GM23338 (cell line): ENCODE results near the gene TGOLN2.

Experiments used
- CREB1 ChIP-seq: fragments of 250-450 bp; sonication (Bioruptor Pico); IDR thresholded peaks from 2 replicates; pipeline ENCODE4 v1.5.0; 2020; ENCODE audit warnings: low read depth, mild to moderate bottlenecking, moderate library complexity
- CTCF ChIP-seq, 2 experiments: fragments of 200-600 bp in 1 of 2; sonication (generic) in 1 of 2; conservative IDR thresholded peaks; 2 replicates each; pipeline versions ENCODE4 v1.5.1 to v1.6.1; 2016 to 2017; ENCODE audit warnings: antibody characterized with exemption in 2 of 2, low read depth in 2 of 2, mild to moderate bottlenecking in 2 of 2, moderate library complexity in 1 of 2
- EZH2 ChIP-seq: fragments of 200-600 bp; sonication (generic); IDR thresholded peaks from one replicate; pipeline ENCODE4 v1.8.0; 2017; ENCODE audit warnings: antibody characterized with exemption, mild to moderate bottlenecking, low read depth; ENCODE audit not compliant: unreplicated experiment
- EZH2phosphoT487 ChIP-seq: fragments of 200-600 bp; sonication (generic); IDR thresholded peaks from one replicate; pipeline ENCODE4 v1.8.1; 2018; ENCODE audit warnings: antibody characterized with exemption; ENCODE audit not compliant: unreplicated experiment
- NANOG ChIP-seq: IDR thresholded peaks from 2 replicates; pipeline ENCODE4 v1.6.1; 2016; ENCODE audit warnings: antibody characterized with exemption, borderline replicate concordance
- POLR2AphosphoS5 ChIP-seq: IDR thresholded peaks from 2 replicates; pipeline ENCODE4 v1.6.1; 2016; ENCODE audit warnings: antibody characterized with exemption, low read depth
- REST ChIP-seq: IDR thresholded peaks from one replicate; pipeline ENCODE4 v1.6.1; 2018; ENCODE audit warnings: antibody characterized with exemption; ENCODE audit not compliant: unreplicated experiment
- STAT1 ChIP-seq: IDR thresholded peaks from one replicate; pipeline ENCODE4 v1.6.1; 2016; ENCODE audit warnings: antibody characterized with exemption; ENCODE audit not compliant: unreplicated experiment
- ZNF114 ChIP-seq: fragments of 250-450 bp; sonication (Bioruptor Pico); IDR thresholded peaks from 2 replicates; pipeline ENCODE4 v1.5.0; 2020; ENCODE audit warnings: mild to moderate bottlenecking, moderate library complexity

GRCh38 chr2:85281553-85281952, 46.2 kb downstream of the TGOLN2 start:
- no peak for TF ChIP-seq STAT1
- TF ChIP-seq CTCF (conservative IDR thresholded peaks at IDR 0.05; ENCODE audit: low read depth in 2 of 2) = no peak
- no peak for TF ChIP-seq EZH2phosphoT487
- TF ChIP-seq CREB1 = no peak
- no peak for TF ChIP-seq POLR2AphosphoS5
- TF ChIP-seq ZNF114 = no peak
- no peak for TF ChIP-seq NANOG
- TF ChIP-seq EZH2 = no peak
- no peak for TF ChIP-seq REST
